Hair follicular keratinocyte (primary cell): ENCODE data around the gene ITSN2. TPM values are rescaled to one million over a fixed set of nuclear protein-coding genes. Genes with fewer than 3 reads are reported as not detected.

ENCODE experiments used
- total RNA-seq: library from RNA; depleted of rRNA; stranded (reverse); fragments of >200 nt; gene quantifications from 2 replicates; pipeline ENCODE4 v1.2.3, GENCODE V29; 2015

Gene ITSN2
- total RNA-seq, result 15.2 and 23.5 TPM in 2 replicates

DNA sequence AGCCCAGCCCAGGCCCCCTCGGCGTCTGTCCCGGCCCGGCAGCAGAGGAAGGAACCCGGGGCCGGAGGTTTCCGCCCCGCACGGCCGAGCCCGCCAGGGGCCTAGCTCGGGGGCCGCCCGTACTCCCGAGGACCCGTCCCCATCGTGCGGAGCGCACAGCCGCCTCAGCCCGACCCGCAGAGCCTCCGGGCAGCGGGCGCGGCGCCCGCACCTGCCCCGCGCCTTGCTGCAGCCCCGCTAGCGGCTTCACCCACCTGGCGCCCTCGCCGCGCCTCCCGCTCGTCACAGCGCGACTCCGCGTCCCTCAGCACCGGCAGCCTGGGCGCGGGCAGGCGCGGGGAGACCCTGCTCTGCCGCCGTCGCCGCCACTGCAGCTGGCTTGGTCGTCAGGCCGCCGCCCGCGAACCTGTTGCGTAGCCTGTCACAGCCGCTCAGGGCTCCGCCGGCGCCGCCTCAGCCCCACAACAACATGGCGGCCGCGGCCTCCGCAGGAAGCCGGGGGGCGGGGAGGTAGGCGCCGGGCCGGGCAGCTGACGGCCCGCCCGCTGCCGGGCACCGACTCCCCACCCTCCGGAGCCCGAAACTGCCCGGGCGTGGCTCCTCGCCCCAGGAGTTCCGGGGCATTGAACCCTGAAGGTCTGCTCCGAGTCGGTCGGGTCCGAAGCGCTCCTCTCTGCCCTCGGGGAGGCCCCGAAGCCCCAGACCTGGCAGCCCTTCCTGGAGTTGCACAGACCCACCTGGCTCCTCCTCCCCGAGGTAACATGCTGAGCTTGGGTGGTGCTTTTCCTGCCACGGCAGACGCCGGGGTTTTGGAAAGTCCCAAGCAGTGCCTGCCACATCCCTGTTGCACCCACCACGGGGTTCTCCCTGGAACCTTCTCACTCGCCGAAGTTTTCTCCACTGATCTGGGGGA, at the start of gene ITSN2:
TSS of gene ITSN2 (minus strand) at position 487 of the 913 bp plus-strand sequence. CDS start 32,454 bp downstream, outside the sequence.

DNA sequence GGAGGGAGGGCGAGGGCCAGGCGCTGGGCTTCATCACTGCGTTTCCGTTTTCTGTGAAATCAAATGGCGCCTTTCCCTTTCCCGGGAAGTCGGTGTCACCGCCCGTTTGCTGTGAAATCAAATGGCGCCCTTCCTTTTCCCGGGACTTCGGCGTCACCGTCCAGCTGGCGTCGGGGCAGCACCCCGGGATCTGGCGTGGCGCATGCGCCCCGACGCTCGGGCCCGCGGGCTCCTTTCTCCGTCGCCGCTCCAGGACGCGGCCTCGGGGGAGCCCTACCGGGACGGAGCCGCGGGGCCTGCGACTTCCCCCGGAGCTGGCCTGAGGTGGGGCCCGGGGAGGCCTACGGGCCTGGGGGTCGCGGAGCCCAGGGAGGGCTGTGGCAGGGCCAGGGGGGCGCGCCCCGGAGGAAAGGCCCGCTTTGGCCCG, 185.5 kb downstream of the ITSN2 start, which contains the start of gene FAM228A:
TSS of gene FAM228A (plus strand) at position 203 of the 427 bp plus-strand sequence. CDS start 428 bp downstream, outside the sequence.

Other genes with a start within 250 kb of the ITSN2 start
- 0.39 TPM in 1 of 2 replicates, not detected in the other for gene PFN4, start 237.2 kb downstream of the ITSN2 start, total RNA-seq
- 2.4 and 3.6 TPM in 2 replicates for gene FAM228B, start 237.1 kb downstream of the ITSN2 start, total RNA-seq
- gene FAM228A, start 185.5 kb downstream of the ITSN2 start, total RNA-seq, result not detected in 2 replicates
- 3.3 and 6.1 TPM in 2 replicates for gene NCOA1, start 130.7 kb upstream of the ITSN2 start, total RNA-seq